GM12875 (cell line): Measurements from ENCODE around the gene RARG.

Experiments used
- H3K4me3 ChIP-seq: one replicate; pipeline ENCODE4 v1.5.1; 2011; ENCODE audit warnings: low read depth, low read length, control low read depth
- TF ChIP-seq, protein P1 (sequence below): IDR thresholded peaks from 2 replicates; pipeline ENCODE4 v1.5.1; 2011; ENCODE audit warnings: low read depth, mild to moderate bottlenecking, control low read depth, inconsistent platforms, low read length, moderate library complexity, borderline replicate concordance; ENCODE audit not compliant: insufficient read depth

Gene RARG

DNA sequence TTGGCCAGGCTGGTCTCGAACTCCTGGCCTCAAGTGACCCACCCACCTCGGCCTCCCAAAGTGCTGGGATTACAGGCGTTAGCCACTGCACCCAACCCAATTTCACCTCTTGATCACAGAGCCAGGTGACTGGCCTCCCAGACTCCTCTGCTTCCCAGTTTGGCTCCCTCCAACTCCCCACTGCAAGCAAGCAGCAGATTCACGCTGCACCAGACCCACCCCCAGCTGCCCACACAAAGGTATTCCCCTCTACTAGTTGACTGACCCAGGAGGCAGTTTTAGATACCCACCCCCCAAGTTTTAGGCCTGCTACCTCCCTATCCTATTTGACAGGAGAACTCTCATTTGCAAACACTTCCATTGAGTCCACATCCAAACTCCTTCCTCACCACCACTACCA, 5.2 kb downstream of the RARG start:
- TF ChIP-seq, protein P1, sequence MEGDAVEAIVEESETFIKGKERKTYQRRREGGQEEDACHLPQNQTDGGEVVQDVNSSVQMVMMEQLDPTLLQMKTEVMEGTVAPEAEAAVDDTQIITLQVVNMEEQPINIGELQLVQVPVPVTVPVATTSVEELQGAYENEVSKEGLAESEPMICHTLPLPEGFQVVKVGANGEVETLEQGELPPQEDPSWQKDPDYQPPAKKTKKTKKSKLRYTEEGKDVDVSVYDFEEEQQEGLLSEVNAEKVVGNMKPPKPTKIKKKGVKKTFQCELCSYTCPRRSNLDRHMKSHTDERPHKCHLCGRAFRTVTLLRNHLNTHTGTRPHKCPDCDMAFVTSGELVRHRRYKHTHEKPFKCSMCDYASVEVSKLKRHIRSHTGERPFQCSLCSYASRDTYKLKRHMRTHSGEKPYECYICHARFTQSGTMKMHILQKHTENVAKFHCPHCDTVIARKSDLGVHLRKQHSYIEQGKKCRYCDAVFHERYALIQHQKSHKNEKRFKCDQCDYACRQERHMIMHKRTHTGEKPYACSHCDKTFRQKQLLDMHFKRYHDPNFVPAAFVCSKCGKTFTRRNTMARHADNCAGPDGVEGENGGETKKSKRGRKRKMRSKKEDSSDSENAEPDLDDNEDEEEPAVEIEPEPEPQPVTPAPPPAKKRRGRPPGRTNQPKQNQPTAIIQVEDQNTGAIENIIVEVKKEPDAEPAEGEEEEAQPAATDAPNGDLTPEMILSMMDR, result no peak
- no peak overlapping the region for H3K4me3 ChIP-seq

DNA sequence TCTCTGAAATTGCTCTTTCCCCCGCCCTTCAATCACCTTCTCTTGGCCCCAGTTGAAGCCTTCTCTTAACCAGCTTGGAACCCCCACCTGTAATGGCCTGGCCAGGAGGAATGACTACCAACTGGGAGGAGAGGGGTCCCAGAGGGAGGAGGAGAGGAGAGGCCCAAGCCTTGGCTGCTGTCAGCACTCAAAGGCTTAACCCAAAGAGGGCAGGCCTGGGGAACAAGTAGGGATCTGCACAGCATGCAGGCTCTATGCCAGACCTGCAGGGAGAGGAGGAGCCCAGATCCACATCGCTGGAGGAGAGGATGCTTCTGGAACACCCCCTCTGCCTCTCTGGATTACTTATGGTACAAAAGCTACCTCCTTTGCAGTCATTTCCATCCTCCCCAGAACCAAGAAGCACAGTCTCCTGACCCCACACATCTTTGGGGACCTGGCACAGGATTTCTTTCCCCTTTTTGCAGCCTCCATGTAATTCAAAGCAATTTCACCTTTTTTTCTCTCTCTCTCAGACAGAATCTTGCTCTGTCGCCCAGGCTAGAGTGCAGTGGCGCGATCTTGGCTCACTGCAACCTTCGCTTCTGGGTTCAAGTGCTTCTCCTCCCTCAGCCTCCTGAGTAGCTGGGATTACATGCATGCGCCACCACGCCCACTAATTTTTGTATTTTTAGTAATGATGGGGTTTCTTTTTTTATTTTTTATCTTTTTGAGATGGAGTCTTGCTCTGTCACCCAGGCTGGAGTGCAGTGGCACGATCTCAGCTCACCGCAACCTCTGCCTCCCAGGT, 6.2 kb downstream of the RARG start:
- TF ChIP-seq, protein P1, result no peak
- H3K4me3 ChIP-seq, result no peak overlapping the region

DNA sequence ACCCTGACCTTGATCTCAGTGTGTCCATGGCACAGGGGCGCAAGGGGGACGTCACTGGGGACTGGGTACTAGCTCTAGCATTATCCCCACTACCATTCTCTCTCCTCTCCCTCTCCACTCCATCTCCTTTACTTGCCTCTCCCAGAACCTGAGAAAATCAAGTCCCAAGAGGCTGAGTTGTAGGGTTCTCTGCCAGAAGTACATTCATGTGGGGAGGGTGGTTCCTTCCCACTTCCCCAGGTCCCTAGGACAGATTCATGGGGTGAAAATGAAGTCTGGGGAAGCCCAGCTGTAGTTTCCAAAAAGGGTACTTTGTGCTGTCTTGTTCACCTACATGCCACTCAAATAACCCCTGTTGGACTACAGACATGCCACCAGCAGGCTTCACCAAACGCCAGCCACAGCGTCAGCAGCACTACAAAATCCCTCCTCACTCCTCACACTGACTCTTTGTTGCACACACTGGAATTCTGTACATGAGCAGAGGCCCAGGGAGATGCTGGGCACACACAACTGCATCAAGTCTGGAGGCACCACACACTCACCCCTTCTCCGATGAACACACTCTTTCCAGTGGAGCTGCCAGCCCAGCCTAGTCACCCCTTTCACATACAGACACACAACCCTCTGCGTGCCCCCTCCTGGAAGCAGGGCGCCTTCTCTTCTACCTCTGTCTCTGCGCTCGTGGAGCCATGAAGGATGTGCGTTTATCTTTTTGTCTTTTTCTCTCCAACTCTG, 6.9 kb downstream of the RARG start:
- no peak overlapping the region for H3K4me3 ChIP-seq
- TF ChIP-seq, protein P1, result no peak

DNA sequence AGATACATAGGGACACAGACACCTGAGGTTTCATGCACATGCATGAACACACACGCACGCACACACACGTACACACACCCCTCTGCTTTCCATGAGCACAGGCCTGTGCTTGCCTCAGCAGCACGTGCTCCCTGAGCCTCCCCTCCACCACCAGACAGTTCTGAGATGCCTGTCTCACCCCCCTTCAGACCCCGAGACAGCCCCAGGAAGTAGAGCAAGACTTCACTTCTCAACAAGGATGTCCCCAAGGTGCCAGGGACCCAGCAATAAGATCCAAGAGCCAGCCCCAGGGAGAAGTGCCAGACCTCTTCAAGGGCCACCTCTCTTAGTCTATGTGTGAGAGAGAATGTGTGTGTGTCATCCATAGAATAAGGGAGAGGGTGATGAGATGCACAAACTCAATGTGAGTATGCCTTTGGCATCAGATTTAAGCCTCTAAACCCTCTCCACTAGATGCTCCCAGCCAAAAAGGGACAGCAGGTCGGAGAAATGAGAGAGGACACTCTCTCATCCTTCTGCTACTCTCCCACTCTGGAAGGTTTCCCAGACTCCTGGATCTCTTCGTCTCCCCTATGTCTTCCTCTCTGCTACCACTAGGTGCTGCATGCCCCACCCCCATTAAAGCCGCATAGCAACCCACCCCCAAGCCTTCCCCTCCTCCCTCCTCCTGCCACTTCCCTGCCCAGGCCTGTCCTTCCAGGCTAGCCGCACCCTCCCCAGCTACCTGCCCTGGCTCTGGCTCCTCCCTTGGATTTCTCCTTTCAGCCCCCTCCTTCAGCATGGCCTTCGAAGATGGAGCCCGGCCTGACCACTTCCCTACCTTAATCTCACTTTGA, 7.7 kb downstream of the RARG start:
- TF ChIP-seq, protein P1, result no peak
- no peak overlapping the region for H3K4me3 ChIP-seq

DNA sequence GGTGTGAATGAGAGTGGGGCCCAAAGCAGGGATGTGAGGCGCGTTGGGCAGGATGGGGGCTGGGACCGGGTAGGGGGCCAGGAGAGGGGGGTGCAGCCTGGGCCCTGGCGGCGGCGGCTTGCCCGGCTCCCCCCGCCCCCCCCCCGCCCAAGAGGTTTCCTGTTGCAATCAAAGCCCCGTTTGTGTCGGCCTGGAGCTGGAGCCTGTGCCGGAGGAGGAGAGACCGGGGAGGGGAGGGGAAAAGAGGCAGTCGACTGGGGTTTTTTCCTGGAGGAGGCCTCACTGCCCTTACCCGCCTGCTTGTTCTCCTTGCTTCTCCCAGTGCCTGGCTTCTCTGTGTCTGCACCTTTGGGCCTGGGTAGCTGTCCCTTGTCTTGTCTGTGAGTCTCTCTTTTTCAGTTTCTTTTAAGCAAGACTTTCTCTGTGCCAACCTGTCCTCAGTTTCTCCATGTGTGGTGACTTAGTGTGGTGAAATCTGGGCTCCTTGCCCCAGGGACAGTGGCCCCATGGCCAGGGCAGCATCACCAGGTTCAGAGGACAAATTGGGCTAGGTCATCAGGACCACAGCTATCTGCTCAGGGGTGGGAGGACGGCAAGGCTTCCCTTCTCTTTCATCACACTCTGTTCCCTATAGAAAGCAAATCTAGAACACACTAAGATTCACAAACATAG, 8.5 kb downstream of the RARG start:
- TF ChIP-seq, protein P1, result no peak
- H3K4me3 ChIP-seq, result no peak overlapping the region

DNA sequence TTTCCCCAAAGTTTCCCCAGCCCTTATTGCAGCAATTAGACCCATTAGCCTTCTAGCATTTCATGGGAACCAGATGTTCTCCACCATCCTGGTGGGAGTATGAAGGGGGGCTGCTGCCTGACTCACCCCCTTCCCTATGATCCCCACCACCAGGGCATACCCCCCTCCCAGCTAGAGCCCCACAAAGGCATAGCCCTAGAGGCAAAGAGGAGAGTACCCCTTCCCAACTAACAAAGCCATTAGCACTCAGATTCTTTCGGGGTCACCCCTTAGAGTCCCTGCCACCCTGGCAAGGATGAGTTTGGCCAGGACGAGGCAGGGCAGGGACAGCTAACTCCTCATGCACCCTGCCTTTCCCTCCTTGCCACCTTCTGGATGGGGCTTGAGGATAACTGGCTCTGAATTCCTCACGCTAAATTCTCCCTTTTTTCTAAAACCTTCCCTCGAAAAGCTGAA, 9.2 kb downstream of the RARG start:
- H3K4me3 ChIP-seq, result no peak overlapping the region
- TF ChIP-seq, protein P1, result no peak
